Pancreas (tissue), 10 donors: Measurements from ENCODE around the gene MINDY3. TPM values are rescaled to one million over a fixed set of nuclear protein-coding genes. Genes with fewer than 3 reads are reported as not detected.

Source experiments
- ATAC-seq, 4 donors: fragments of 200-7000 bp; cut with Tn5 transposase; one replicate each; pipeline versions ENCODE4 v1.8.0 to v1.9.1; 2020; ENCODE audit warnings: mild to moderate bottlenecking in 4 of 4, moderate library complexity in 4 of 4
- DNase-seq, 6 donors: peaks; one replicate each; pipeline ENCODE4 v3.0.0-alpha.2; 2020
- FAIRE-seq: peaks from 2 replicates; lab custom pipeline; 2012; peaks lifted over from hg19 to GRCh38; lab: Jason Lieb, UNC
- H3K27ac ChIP-seq, 4 donors: fragments of 200-600 bp; sonication (generic); 1 replicate in 3 of 4; 2 replicates in 1 of 4; pipeline versions ENCODE4 v1.5.0 to v1.8.0; 2020
- H3K27me3 ChIP-seq, 4 donors: fragments of 200-600 bp; one replicate each; pipeline ENCODE4 v1.8.0; 2021
- H3K36me3 ChIP-seq, 3 donors: fragments of 200-600 bp; sonication (generic) in 1 of 3; one replicate each; pipeline versions ENCODE4 v1.5.0 to v1.8.0; 2020 to 2021
- H3K4me1 ChIP-seq, 3 donors: fragments of 200-600 bp; one replicate each; pipeline ENCODE4 v1.8.0; 2021
- H3K4me3 ChIP-seq, 4 donors: fragments of 200-600 bp; sonication (generic) in 2 of 4; one replicate each; pipeline versions ENCODE4 v1.5.0 to v1.8.0; 2020 to 2021
- H3K9me3 ChIP-seq, 4 donors: fragments of 200-600 bp; one replicate each; pipeline ENCODE4 v1.8.0; 2021
- CTCF ChIP-seq, 4 donors: fragments of 200-600 bp; sonication (generic) in 3 of 4; IDR thresholded peaks; one replicate each; pipeline versions ENCODE4 v1.5.0 to v1.8.0; 2021; ENCODE audit warnings: antibody characterized with exemption in 4 of 4
- WGBS, 2 donors: extraction: QIAGEN DNeasy Blood & Tissue Kit; methylation state at CpG; one replicate each; pipeline ENCODE4 v1.1.7; 2013; 5-methylcytosine and 5-hydroxymethylcytosine counted together
- intact Hi-C, 3 donors: fragments of 100-400 bp; cut with DNase I; formaldehyde crosslinking; loops; one replicate each; pipeline versions ENCODE4 v1.11.1 to v1.14.2; 2022
- polyA plus RNA-seq, 2 donors: library from polyadenylated mRNA; stranded (reverse); fragments of 200-250 nt; gene quantifications; one replicate each; pipeline ENCODE4 v1.2.3, GENCODE V29; 2013
- total RNA-seq, 6 donors: library from RNA; stranded (reverse); fragmentation: NEBNext Ultra II Directional in 4 of 6; extraction: Animal tissue kit (Norgen Biotek cat#: 25700) in 4 of 6; gene quantifications; one replicate each; pipeline versions ENCODE4 v1.2.1 to v1.2.4, GENCODE V29; 2021 to 2023
- donor health status: healthy with polysubstance abuse.
- donor health status: DM: no; HTN: no; CAD: no; lungs with moderate emphysema.
- donor health status: DM: no; HTN: no; CAD: no.
- donor health status: control.
- donor health status: control.
- donor health status: Bipolar disorder and iron deficiency.
- donor health status: DM: yes; HTN: yes; CAD: no.
- donor health status: DM: no; HTN: no; CAD: no.
- donor health status: DM: no; HTN: no; CAD: no.
- donor health status: DM: yes; HTN: yes; CAD: no.

Gene MINDY3
- total and polyA plus RNA-seq, 8 donors = 6.9 to 14.6 (median 11.6) TPM

DNA sequence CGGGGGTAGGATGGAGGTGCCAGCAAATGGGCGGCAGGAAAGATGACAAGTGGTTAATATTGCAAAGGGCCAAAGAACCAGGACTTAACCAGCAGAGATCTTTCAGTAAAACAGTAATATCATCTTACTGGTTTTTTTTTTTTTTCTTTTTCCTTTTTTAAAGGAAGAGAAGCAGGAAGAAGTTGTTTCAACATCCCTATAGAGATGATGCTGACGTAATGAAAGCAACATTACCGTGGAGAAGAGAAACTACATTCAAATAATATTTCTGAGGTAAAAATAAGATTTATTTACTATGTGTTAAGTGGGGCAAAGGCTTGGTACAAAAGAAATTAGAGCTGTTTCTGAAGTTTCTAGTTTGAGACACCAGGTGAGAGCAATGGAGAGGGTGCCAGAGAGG lies 11.0 kb downstream of the MINDY3 start:
- intact Hi-C loops = no loop called here
- 93 to 95% methylated on average over 4 of the region's 4 CpGs for WGBS, 2 donors
- FAIRE-seq = no peak

GRCh38 chr10:15847481-15847880 lies 12.8 kb downstream of the MINDY3 start:
- intact Hi-C loops = no loop called here
- Histone ChIP-seq H3K9me3 (no peaks in the 10 kb centered on the region), H3K27me3 (no peaks in the 10 kb centered on the region), H3K4me3 (no peak overlapping the region), H3K36me3 (no peaks in the 10 kb centered on the region), H3K4me1 (no peaks in the 10 kb centered on the region), H3K27ac (no peak overlapping the region)
- ATAC-seq (no peak), DNase-seq (no peak), FAIRE-seq (no peak)
- WGBS, 2 donors = 93% methylated on average over 4 of the region's 4 CpGs
- no peak for TF ChIP-seq CTCF (IDR thresholded peaks at IDR 0.05)

More for the DNA sequence above, 11.0 kb downstream of the MINDY3 start:
- no peak for DNase-seq
- Histone ChIP-seq H3K27me3 (no peaks in the 10 kb centered on the region), H3K27ac (no peak overlapping the region), H3K4me1 (no peaks in the 10 kb centered on the region), H3K36me3 (no peaks in the 10 kb centered on the region), H3K4me3 (no peak overlapping the region), H3K9me3 (no peaks in the 10 kb centered on the region)
- TF ChIP-seq CTCF (IDR thresholded peaks at IDR 0.05) = no peak
- ATAC-seq = no peak

GRCh38 chr10:15844517-15844916 lies 15.8 kb downstream of the MINDY3 start:
- intact Hi-C loops = no loop called here
- ATAC-seq (no peak), DNase-seq (no peak), FAIRE-seq (no peak)
- TF ChIP-seq CTCF (IDR thresholded peaks at IDR 0.05) = no peak
- Histone ChIP-seq H3K27me3 (no peaks in the 10 kb centered on the region), H3K36me3 (peaks cover 0 to 4% (median 0%) of the 10 kb centered on the region in 3 donors), H3K4me1 (no peaks in the 10 kb centered on the region), H3K27ac (no peak overlapping the region), H3K9me3 (no peaks in the 10 kb centered on the region), H3K4me3 (no peak overlapping the region)

DNA sequence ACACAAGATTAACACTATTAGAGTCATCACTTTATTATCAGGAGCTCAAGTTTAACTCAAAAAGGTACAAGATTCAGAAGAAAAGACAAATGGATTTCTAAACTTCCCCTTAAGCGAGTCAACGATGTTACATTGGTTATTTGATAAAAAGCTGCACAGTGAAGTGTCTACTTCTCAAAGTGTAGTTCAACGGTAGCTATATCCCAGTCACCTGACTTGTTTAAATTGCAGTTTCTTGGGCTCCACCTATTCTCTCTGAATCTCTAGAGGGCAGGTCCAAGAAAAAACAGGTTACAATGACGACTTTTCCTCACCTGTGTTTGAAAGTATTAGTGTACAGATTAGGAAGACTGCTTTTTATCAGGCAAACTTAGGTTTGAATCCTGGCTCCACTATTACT lies 16.6 kb downstream of the MINDY3 start:
- FAIRE-seq (no peak), ATAC-seq (no peak), DNase-seq (no peak)
- no peak for TF ChIP-seq CTCF (IDR thresholded peaks at IDR 0.05)
- Histone ChIP-seq H3K27me3 (no peaks in the 10 kb centered on the region), H3K36me3 (peaks cover 0 to 4% (median 0%) of the 10 kb centered on the region in 3 donors), H3K27ac (no peak overlapping the region), H3K4me3 (no peak overlapping the region), H3K4me1 (no peaks in the 10 kb centered on the region), H3K9me3 (no peaks in the 10 kb centered on the region)
- intact Hi-C loops = no loop called here
- WGBS, 2 donors = 76 to 81% methylated on average over 4 of the region's 4 CpGs

DNA sequence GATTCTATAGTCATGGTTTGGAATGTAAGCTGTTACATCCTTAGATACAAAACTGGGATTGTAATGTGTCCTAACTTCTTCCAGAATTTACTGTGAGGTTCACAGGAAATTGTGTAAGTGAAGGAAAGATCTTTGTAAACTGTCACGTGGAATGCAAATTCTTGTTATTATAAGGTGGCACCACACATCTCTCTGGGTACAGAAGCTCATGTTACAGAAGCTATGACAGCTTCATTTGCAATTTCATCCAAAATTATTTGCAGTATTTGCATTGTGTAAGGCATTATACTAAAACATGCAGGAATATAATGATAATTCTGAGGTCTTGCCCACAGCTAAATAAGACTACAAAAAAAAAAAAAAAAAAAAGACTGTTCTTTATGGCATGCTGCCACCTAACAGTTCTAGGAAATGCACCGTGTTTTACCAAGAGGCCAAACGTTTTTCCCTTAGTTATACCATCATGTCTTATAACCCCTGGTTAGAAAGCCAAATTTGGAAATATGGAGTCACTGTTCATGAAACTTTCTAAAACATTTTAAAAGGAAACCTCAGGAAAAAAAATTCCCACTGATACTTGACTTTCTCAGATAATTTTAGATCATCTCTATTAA lies 17.6 kb downstream of the MINDY3 start:
- WGBS, 2 donors = 48 to 52% methylated on average over 3 of the region's 3 CpGs
- FAIRE-seq = no peak
- Histone ChIP-seq H3K4me1 (no peaks in the 10 kb centered on the region), H3K36me3 (peaks cover 0 to 4% (median 0%) of the 10 kb centered on the region in 3 donors), H3K9me3 (no peaks in the 10 kb centered on the region), H3K4me3 (no peak overlapping the region), H3K27me3 (no peaks in the 10 kb centered on the region), H3K27ac (no peak overlapping the region)
- TF ChIP-seq CTCF (IDR thresholded peaks at IDR 0.05) = no peak
- DNase-seq = no peak
- intact Hi-C loops = no loop called here
- no peak for ATAC-seq
